Vagina (tissue), 2 donors: ENCODE data around the gene TBC1D22A.

Experiments
- POLR2A ChIP-seq, 2 donors: fragments of 450-650 bp; IDR thresholded peaks; one replicate each; pipeline ENCODE4 v1.6.1; 2017; ENCODE audit warnings: antibody characterized with exemption in 2 of 2, mild to moderate bottlenecking in 2 of 2, moderate library complexity in 2 of 2
- POLR2AphosphoS5 ChIP-seq, 2 donors: sonication (generic); formaldehyde crosslinking; IDR thresholded peaks; one replicate each; pipeline ENCODE4 v1.9.0; 2017; ENCODE audit warnings: antibody characterized with exemption in 2 of 2, mild to moderate bottlenecking in 2 of 2, low read depth in 1 of 2; ENCODE audit not compliant: insufficient read depth in 1 of 2
- TF ChIP-seq, protein P1 (sequence below), 3 experiments: fragments of 450-650 bp in 2 of 3; fragments of 200-600 bp in 1 of 3; sonication (generic) in 1 of 3; IDR thresholded peaks; one replicate each; pipeline ENCODE4 v1.5.1; 2017 to 2019; ENCODE audit warnings: antibody characterized with exemption in 3 of 3, mild to moderate bottlenecking in 2 of 3, moderate library complexity in 2 of 3

DNA sequence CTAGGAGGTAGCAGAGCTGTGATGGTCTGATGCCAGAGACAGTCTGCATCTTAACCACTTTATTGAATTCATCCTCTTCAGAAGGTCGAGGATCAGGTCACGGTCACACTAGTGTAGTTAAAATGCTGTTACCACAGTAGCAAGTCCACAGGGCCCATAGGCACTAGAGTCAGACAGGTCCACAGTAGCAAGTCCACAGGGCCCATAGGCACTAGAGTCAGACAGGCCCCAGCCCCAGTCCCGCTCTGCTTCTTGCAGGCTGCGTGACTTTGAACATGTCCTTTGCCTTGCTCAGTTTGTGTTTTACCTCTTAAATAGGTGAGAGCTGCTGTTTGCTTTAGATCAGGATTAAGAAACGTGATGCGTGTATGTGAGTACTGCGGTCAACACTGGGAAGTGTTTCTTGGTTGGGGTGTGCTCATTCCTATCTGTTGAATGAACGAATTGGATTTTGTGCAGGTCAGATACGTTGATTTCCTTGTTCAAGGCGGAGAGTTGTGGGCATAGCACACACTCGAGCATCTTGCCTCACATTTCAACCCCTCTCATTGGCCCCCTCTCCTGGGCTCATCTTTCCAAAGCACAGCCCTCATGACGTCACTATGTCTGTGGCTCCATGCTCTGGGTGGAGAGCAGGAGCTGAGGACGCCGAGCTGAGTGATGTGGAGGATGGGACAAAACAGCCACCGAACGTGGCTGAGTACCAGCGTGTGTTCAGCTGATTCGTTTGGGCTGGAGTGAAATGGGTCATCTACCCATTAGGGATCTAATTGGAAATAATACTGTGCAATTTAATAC is 191.7 kb downstream of the TBC1D22A start:
- TF ChIP-seq, protein P1, sequence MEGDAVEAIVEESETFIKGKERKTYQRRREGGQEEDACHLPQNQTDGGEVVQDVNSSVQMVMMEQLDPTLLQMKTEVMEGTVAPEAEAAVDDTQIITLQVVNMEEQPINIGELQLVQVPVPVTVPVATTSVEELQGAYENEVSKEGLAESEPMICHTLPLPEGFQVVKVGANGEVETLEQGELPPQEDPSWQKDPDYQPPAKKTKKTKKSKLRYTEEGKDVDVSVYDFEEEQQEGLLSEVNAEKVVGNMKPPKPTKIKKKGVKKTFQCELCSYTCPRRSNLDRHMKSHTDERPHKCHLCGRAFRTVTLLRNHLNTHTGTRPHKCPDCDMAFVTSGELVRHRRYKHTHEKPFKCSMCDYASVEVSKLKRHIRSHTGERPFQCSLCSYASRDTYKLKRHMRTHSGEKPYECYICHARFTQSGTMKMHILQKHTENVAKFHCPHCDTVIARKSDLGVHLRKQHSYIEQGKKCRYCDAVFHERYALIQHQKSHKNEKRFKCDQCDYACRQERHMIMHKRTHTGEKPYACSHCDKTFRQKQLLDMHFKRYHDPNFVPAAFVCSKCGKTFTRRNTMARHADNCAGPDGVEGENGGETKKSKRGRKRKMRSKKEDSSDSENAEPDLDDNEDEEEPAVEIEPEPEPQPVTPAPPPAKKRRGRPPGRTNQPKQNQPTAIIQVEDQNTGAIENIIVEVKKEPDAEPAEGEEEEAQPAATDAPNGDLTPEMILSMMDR (IDR thresholded peaks at IDR 0.05), result no peak
- TF ChIP-seq POLR2AphosphoS5 (IDR thresholded peaks at IDR 0.05; ENCODE audit: insufficient read depth in 1 of 2, low read depth in 1 of 2) (no peak), POLR2A (IDR thresholded peaks at IDR 0.05) (no peak)
